Fibroblast of skin of scalp (primary cell): ENCODE results near the gene PDGFRB.

Experiments used
- DNase-seq: peaks from one replicate; pipeline ENCODE4 v3.0.0-alpha.2; 2013

The PDGFRB gene

DNA sequence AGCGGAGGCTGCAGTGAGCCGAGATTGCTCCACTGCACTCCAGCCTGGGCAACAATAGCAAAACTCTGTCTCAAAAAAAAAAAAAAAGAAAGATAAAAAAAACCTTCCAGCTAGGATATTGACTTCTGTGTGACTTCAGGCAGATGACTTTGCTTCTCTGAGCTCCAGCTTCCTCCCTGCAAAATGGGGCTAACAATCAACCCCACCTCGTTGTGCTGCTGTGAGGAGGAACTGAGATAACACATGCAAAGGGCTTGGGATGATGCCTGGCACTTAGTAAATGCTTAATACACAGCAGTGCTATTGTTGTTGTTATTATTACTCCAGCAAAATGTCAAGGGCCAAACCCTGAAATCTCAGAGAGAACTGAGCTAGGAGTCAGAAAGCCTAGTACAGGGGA lies 7.4 kb upstream of the PDGFRB start:
- DNase-seq = no peak

- DNase-seq = no peak
Measured at GRCh38 chr5:150162142-150162513, 6.5 kb upstream of the PDGFRB start.

- peak; percentile 73 for DNase-seq
Measured at GRCh38 chr5:150161242-150162141, 5.8 kb upstream of the PDGFRB start.

- no peak for DNase-seq
Measured at GRCh38 chr5:150160448-150161081, 4.9 kb upstream of the PDGFRB start.

- DNase-seq = peak; percentile 91
Measured at GRCh38 chr5:150159741-150160179, 4.1 kb upstream of the PDGFRB start.

- DNase-seq = no peak
Measured at GRCh38 chr5:150159031-150159430, 3.4 kb upstream of the PDGFRB start.

- peak; percentile 76 for DNase-seq
Measured at GRCh38 chr5:150158170-150158949, 2.7 kb upstream of the PDGFRB start.

DNA sequence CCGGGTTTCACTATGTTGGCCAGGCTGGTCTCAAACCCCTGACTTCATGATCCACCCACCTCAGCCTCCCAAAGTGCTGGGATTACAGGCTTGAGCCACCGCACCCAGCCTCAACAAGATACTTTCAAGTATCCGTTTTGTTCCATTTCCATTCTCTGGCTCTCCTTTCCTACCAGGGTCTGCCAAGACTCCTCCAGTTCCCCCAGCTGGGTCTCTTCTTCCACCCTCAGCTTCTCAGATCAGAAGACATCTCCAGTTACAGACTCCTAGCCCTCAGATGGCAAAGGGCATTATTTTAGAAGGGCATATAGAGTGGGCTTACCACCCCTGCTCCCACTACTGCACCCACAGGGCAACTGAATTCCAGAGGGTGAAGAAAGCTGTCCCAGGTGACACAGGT lies 1.5 kb upstream of the PDGFRB start:
- DNase-seq = no peak

DNA sequence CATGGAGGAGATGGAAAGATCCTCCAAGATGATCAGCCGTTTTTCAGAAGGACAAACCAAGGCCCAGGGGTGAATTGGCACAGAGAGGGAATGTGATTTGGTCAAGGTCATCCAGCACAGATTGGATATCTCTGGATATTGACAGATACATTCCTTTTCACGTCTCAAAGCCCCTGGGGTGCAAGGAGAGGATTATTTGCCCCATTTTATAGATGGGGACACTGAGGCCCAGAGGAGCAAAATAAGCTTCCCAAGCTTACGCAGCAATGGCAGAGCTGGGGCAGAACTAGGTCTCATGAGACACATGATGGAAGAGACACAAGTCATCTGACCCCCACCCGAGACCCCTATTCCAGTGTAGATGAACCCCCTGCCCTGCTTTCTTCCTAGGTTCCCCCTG lies 895 bp upstream of the PDGFRB start:
- no peak for DNase-seq

GRCh38 chr5:150156027-150156368 lies 353 bp upstream of the PDGFRB start:
- DNase-seq = no peak

DNA sequence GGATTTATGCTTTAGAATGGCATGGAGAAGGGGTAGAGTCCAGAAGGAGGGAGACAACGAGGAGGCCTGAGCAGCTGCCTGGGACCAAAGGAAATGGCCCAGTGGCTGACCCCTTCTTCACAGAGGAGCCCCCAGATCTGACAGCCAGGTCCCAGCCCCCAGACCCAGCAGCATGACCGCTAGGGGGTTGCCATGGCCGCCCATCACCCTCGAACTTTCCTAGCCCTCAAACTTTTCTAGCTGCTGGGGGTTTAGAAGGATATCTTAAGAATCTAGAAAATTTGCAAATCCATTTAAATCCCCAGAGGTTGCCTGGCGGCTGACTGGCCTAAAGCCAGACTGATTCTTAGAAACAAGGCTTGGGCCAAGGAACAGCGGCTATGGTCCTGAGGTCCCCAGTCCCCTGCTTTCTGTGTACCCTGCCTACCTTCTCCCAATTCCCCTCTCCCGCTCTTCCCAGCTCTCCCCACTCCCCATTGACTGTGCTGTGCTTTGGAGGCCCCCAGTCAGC lies 972 bp downstream of the PDGFRB start:
- DNase-seq = peak; percentile 55

DNA sequence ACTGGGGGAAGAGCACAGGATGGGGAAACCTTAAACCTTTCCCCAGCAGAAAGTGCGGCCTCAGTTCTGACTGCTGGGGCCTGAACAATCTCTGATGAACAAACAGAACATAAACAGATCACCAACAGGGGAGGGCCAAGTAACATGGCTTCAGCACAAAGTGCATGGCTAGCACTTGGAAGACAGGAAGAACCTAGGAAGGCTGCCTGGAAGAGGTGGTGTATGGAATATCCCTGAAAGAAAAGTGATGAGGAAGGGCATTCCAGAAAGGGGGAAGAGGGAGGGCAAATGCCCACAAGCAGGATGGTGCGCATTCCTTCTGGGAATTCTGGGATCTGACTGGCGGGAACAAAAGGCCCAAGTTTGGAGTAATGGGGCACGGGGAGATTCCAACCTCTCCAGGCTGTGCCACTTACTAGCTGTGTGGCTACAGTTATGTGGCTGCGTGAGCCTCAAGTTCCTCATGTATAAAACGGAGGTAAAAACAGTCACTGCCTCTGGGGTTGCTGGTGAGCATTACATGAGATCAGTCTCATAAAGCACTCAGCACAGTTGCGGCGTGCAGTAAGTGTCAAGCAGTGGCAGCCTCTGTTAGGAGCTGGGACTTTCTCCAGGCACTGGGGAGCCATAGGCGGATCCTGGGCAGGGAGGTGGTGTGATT lies 1.6 kb downstream of the PDGFRB start:
- peak; percentile 70 for DNase-seq

- DNase-seq = no peak
Measured at GRCh38 chr5:150153483-150153882, 2.2 kb downstream of the PDGFRB start.

DNA sequence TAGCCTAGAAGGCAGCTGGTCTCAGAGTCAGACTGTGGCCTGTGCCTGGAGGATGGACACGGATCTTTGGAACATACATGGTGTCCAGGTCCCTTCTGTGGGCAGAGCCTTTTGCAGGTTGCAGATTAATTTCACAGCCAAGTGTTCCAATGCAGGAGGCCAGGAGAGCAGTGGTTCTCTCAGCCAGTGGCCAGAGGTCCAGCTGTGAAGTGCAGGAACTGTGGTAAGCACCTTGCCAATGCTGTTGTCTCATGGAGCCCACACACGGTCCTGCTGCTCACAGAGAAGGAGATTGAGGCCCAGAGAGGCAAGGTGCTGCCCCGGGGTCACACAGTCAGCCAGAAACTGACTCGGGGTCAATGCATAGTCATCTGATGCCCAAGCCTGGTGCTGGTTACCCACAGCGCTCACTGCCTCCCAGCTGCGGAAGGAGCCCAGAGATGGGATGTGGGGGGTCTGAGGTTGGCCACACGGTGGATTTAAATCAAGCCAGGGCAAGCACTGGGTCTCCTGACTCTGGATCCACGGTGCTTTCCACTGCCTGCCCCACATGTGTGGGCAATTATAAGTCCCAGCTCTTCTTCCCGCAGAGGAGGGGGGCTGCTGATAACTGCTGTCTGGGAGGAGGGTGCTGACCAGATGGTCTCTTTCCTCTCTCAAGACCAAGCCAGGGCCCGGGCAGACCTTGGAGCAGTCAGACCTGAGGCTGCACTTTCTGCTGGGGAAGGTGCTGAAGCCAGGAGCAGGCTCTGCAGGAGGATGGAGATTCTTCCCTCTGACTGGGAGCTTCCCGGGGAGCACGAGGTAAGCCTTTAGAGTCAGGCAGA lies 2.8 kb downstream of the PDGFRB start:
- DNase-seq = no peak

DNA sequence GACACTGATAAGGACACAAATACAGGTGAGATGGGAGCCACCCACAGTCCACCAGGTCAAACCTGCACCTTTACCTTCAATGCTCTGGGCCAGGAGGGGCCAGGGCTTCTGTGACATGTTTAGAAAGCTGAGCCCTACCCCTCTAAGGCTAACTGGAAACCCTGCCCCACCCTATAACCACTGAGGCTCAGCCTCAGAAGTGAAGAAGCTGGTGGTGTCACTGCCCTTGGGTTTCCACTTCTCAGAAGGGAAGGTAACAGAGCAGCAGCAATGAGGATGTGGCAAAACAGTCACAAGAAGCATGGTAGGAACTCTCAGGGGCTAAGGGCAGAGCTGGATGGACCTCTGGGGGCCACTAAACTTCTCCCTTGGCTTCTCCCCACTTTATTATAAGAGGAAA lies 6.0 kb downstream of the PDGFRB start:
- no peak for DNase-seq

DNA sequence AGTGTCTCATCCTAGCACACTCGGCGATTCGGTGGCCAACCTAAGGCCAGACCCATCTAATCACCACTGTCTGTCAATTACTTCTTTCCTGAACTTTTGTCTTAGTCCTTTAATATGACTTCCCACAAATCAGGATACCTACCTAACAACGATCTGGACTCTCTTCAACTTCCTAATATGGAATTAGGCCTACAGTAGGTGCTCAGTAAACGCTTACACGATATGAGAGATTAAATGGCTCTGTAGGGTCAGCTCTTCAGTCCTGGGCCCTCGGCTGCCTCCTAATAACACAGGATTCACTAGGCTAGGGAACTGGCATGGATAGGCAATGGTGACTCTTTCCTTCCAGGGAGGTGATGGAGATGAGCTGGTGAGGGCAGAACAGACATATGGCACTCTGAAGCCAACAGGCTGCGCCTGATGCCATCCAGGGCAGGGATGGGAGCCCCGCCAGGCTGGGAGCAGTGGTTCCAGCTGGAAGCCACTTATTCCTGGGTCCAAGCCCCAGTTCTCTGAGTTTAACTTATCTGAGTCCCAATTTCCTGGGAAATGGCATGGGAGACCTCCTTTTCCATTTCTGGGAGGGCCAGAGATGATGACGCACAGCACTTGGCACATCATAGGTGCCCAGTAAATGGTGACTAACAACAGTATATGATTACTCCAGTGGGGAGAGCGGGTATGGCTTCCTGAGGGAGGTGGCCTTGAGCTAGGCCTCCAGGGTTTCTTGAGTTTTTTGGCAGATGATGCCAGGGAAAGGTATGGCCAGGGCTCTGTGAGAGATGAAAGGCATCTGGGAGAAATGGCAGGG lies 7.3 kb downstream of the PDGFRB start:
- DNase-seq = no peak

DNA sequence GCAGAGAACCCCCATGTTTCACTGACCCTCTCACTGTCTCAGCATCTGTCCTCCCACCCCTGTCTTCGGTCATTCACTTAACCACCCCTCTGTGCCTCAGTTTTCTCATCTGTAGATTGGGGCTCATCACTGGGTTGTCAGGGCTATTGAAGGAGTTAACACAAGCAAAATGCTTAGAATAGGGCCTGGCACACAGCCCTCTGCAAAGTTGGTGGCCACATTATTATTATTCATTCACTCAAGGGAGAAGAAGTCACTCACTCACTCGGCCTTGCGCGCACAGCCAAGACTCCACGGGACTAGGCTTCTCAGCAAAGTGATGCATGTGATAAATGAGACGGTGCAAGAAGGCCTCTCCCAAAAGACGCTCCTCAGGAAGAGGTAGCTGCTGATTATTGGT lies 8.0 kb downstream of the PDGFRB start:
- DNase-seq = no peak

DNA sequence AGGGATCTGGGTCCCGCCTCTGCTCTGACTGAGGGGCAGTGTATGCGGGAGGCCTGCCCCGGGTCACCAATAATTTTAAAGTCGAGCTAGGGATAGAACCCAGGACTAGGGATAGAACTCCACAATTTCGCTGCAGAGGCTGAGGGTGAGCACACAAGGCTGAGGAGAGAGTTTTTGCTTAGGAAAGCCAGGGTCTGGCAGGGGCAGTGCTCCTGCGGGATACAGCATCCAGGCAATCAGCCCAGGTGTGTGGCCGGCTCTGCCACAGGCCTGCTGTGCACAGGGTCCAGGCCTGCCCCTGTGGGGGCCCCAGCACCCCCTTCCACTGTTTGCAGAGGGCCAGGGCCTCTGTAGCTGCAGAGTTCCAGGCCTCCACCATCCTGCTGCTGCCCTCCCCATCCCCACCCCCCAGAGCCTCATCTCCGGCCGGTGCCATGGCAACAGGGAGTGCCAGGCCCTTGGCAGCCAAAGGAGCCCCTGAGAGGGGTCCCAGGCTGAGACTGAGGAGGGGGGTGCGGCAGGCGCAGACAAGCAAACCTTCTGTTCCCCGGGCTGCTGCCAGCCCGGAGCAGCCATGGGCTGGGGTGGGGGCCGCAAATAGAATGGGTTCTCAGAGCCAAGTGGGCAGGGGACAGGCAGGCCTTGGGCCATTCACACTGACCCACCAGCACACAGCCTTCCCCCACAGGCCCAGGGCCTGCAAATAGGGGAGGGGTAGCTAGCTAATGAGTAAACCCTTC lies 8.6 kb downstream of the PDGFRB start:
- no peak for DNase-seq

- no peak for DNase-seq
Measured at GRCh38 chr5:150146235-150146634, 9.4 kb downstream of the PDGFRB start.

GRCh38 chr5:150144879-150145278 lies 10.8 kb downstream of the PDGFRB start:
- DNase-seq = no peak
